Kidney (tissue), 14 donors: Measurements from ENCODE around the gene FAM107B. TPM values are rescaled to one million over a fixed set of nuclear protein-coding genes. Genes with fewer than 3 reads are reported as not detected.

Experiments
- DNase-seq, 5 donors: peaks; one replicate each; pipeline ENCODE4 v3.0.0-alpha.2; 2013 to 2020
- FAIRE-seq: peaks from 2 replicates; lab custom pipeline; 2012; peaks lifted over from hg19 to GRCh38; lab: Jason Lieb, UNC
- H3K27ac ChIP-seq, 2 donors: one replicate each; pipeline ENCODE4 v1.7.0; 2013; ENCODE audit warnings: low read depth in 2 of 2, low read length in 2 of 2, inconsistent platforms in 1 of 2
- H3K27me3 ChIP-seq: one replicate; pipeline ENCODE4 v1.7.1; 2013; ENCODE audit warnings: low read length, inconsistent platforms; ENCODE audit not compliant: control insufficient read depth, insufficient read depth
- H3K36me3 ChIP-seq, 3 donors: one replicate each; pipeline versions ENCODE4 v1.7.0 to v1.7.1; 2013; ENCODE audit warnings: low read length in 3 of 3, control low read depth in 1 of 3, inconsistent platforms in 1 of 3; ENCODE audit not compliant: insufficient read depth in 3 of 3, control insufficient read depth in 2 of 3
- H3K4me1 ChIP-seq, 3 donors: one replicate each; pipeline versions ENCODE4 v1.7.0 to v1.7.1; 2013; ENCODE audit warnings: low read length in 3 of 3, inconsistent platforms in 1 of 3, low read depth in 1 of 3; ENCODE audit not compliant: control insufficient read depth in 2 of 3, insufficient read depth in 2 of 3
- H3K4me3 ChIP-seq, 3 donors: one replicate each; pipeline versions ENCODE4 v1.7.0 to v1.8.1; 2013; ENCODE audit warnings: low read length in 3 of 3, control low read depth in 1 of 3, inconsistent platforms in 1 of 3
- H3K9ac ChIP-seq, 3 donors: one replicate each; pipeline versions ENCODE4 v1.7.0 to v1.7.1; 2013; ENCODE audit warnings: low read length in 3 of 3, control low read depth in 1 of 3, inconsistent platforms in 1 of 3
- H3K9me3 ChIP-seq, 3 donors: one replicate each; pipeline versions ENCODE4 v1.7.0 to v1.7.1; 2013; ENCODE audit warnings: low read length in 3 of 3, control low read depth in 1 of 3, inconsistent platforms in 1 of 3; ENCODE audit not compliant: control insufficient read depth in 2 of 3, insufficient read depth in 1 of 3
- CTCF ChIP-seq: IDR thresholded peaks from 3 replicates; pipeline ENCODE4 v1.5.1; 2012; ENCODE audit warnings: mild to moderate bottlenecking, moderate library complexity, borderline replicate concordance; ENCODE audit not compliant: insufficient read depth; ENCODE audit errors: extremely low read depth
- intact Hi-C: fragments of 100-400 bp; cut with DNase I; formaldehyde crosslinking; loops from one replicate; pipeline ENCODE4 v1.11.1; 2022
- polyA plus RNA-seq: library from polyadenylated mRNA; stranded (reverse); fragments of 350-450 nt; fragmentation: Illumina TruSeq; extraction: RNeasy Lipid Tissue Mini Kit (QIAGEN cat#74804); gene quantifications from one replicate; pipeline ENCODE4 v1.2.3, GENCODE V29; 2014; ENCODE audit warnings: low read depth, low replicate concordance; ENCODE audit not compliant: insufficient read depth
- total RNA-seq: library from RNA; stranded (reverse); fragmentation: NEBNext Ultra II Directional; extraction: Animal tissue kit (Norgen Biotek cat#: 25700); gene quantifications from one replicate; pipeline ENCODE4 v1.2.1, GENCODE V29; 2021
- donor health status: control.
- donor health status: control.
- donor health status: control.
- donor health status: control.
- donor health status: control.
- donor health status: DM: yes; HTN: yes; CAD: no.
- donor health status: Normal renal cell carcinoma (clear cell type).

The FAM107B gene
- total and polyA plus RNA-seq, 2 donors from 2014 or later, result 105 to 122 TPM

- Histone ChIP-seq H3K27me3 (no peaks in the 10 kb centered on the region), H3K36me3 (no peaks in the 10 kb centered on the region), H3K9ac (no peak overlapping the region), H3K9me3 (no peaks in the 10 kb centered on the region), H3K27ac (no peak overlapping the region), H3K4me3 (no peak overlapping the region), H3K4me1 (peaks cover 3 to 8% (median 4%) of the 10 kb centered on the region in 3 donors)
- no peak for FAIRE-seq
- DNase-seq, result no peak
- intact Hi-C loops, result no loop called here
- TF ChIP-seq CTCF, result no peak
Observed at GRCh38 chr10:14658331-14659127, 116.2 kb downstream of the FAM107B start.

GRCh38 chr10:14656052-14656730 is 118.5 kb downstream of the FAM107B start:
- no peak overlapping the region for H3K9ac ChIP-seq
- DNase-seq, result no peak
- no peak overlapping the region for H3K4me3 ChIP-seq
- TF ChIP-seq CTCF, result no peak
- H3K27me3 ChIP-seq, result no peaks in the 10 kb centered on the region
- H3K27ac ChIP-seq, result peak overlapping the region in 1 of 2 donors; percentile 62
- H3K4me1 ChIP-seq, result peaks cover 3 to 18% (median 15%) of the 10 kb centered on the region in 3 donors
- no peak for FAIRE-seq
- H3K36me3 ChIP-seq, result no peaks in the 10 kb centered on the region
- intact Hi-C loops, result no loop called here
- no peaks in the 10 kb centered on the region for H3K9me3 ChIP-seq

GRCh38 chr10:14654821-14655382 is 119.8 kb downstream of the FAM107B start:
- no peak for FAIRE-seq

More at GRCh38 chr10:14654821-14655382, 119.8 kb downstream of the FAM107B start:
- intact Hi-C loops, result no loop called here
- no peaks in the 10 kb centered on the region for H3K36me3 ChIP-seq
- peak in 1 of 5 donors; percentile 22 for DNase-seq
- H3K9ac ChIP-seq, result no peak overlapping the region
- H3K4me1 ChIP-seq, result peaks cover 3 to 18% (median 13%) of the 10 kb centered on the region in 3 donors
- no peak overlapping the region for H3K4me3 ChIP-seq
- TF ChIP-seq CTCF, result no peak
- no peak overlapping the region for H3K27ac ChIP-seq
- no peaks in the 10 kb centered on the region for H3K27me3 ChIP-seq
- H3K9me3 ChIP-seq, result no peaks in the 10 kb centered on the region
